Head of caudate nucleus (tissue), 42 donors: ENCODE data around the gene NINL.

Experiments used
- DNase-seq, 42 donors: peaks; one replicate each; pipeline versions ENCODE4 v3.0.0 to v3.0.0-alpha.2; 2020 to 2021; ENCODE audit warnings: mixed read lengths in 7 of 42
- intact Hi-C: fragments of 100-400 bp; cut with DNase I; formaldehyde crosslinking; loops from one replicate; pipeline ENCODE4 v1.15.0; 2022

The NINL gene

GRCh38 chr20:25543068-25543467, 42.3 kb downstream of the NINL start:
- intact Hi-C loops = loop anchor here (10.0 kb wide), 1 partner anchor 82 kb away; the partner anchor contains the start of gene NANP
- DNase-seq = peak in 1 of 42 donors; percentile 23

DNA sequence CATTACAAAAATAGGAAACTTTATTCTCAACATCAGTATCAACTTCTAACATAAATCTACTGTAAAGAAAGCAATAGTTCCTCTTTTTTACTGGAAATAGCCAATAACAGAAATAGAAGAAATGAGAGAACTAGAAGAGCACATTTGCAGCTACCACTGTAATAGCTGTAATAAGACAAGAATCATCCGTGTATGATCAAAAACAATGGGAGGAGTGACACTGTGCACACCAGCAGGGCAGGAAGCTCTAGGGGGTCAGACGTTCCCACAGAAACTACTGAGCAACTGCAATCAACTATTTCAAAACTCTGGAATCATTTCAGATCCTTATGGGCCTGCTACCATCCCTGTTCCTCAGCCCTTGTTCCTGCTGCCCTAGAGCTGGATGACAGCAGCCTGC, 43.7 kb downstream of the NINL start:
- no peak for DNase-seq
- intact Hi-C loops = loop anchor here (10.0 kb wide), 1 partner anchor 83 kb away; the partner anchor contains the start of gene NANP

GRCh38 chr20:25539742-25540672, 45.3 kb downstream of the NINL start:
- intact Hi-C loops = loop anchor here (10.0 kb wide), 1 partner anchor 85 kb away; the partner anchor contains the start of gene NANP
- peak; percentile 34 to 84 (median 61) for DNase-seq

DNA sequence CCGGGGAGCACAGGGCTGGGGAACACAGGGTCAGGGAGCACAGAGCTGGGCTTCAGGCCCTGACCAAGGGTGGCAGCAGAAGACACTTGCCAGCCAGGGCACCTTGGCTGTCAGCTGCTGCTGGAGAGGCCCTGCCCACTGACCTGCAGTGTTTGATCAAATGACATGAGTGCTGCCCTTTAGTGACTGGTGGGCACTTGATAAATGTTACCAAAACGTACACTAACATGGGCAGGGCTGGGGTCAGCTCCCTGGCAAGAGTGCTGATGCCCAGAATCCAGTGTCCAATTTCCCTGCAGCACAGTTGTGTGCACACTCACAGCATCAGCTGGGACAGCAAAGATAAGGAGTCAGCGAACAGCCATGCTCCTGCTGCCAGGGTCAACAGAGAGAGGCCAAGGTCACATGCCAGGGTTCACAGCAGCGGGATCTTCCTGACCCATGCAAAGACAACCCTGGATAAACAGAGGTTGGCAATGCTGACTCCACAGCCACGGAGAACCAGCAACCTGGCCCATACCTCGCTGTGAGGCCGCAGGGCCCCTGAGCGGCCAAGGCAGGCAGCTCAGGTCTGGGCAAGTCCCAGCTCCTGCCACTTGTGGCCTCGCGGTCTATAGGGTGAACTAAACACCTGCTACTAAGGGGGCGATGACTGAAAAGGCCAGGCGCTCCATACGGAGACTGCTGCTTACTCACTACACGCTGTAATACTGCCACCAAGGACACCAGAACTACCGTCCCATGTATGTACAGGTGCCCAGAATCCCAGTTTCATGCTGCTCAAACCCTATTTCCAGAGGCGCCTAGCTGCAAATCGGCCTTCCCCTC, 46.3 kb downstream of the NINL start:
- DNase-seq = no peak
- intact Hi-C loops = no loop called here

- intact Hi-C loops = no loop called here
- DNase-seq = no peak
Observed at GRCh38 chr20:25537890-25538289, 47.4 kb downstream of the NINL start.

- intact Hi-C loops = no loop called here
- no peak for DNase-seq
Observed at GRCh38 chr20:25535762-25536161, 49.6 kb downstream of the NINL start.

DNA sequence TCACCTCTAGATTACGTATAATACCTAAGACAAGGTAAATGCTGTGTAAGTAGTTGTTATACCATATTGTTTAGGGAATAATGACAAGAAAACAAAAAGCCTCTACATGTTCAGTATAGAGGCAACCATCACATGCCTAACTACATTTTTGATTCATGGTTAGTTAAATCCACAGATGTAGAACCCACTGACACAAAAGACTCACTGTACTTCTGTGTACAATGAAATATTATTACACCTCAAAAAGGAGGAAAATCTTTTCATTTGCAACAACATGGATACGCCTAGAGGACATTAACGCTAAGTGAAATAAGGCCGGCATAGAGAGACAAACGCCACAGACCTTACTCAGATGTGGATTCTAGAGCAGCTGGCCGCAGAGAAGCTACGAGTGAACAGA, 50.5 kb downstream of the NINL start:
- DNase-seq = no peak
- intact Hi-C loops = no loop called here

GRCh38 chr20:25533920-25534700, 51.2 kb downstream of the NINL start:
- intact Hi-C loops = no loop called here
- no peak for DNase-seq

DNA sequence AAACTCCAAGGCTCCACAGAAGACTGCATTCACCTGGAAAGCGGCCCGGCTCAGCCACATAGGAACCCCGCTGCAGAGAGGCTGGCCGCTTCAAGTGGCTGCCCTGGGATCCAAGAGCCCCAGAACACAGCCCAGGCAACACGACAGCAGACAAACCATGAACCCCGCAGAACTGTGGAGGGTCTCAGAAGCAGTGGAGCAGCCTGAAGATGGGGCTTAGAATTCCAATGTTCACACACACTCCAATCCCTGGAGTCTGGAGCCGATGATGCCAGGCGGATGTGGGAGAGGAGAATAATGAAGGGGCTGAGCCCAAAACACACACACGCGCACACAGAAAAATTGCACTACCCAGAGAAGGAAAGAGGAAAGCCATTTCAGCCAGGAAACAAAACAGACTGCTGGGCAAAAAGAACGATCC, 52.4 kb downstream of the NINL start:
- intact Hi-C loops = no loop called here
- peak in 22 of 42 donors; percentile 25 to 71 (median 41) for DNase-seq

DNA sequence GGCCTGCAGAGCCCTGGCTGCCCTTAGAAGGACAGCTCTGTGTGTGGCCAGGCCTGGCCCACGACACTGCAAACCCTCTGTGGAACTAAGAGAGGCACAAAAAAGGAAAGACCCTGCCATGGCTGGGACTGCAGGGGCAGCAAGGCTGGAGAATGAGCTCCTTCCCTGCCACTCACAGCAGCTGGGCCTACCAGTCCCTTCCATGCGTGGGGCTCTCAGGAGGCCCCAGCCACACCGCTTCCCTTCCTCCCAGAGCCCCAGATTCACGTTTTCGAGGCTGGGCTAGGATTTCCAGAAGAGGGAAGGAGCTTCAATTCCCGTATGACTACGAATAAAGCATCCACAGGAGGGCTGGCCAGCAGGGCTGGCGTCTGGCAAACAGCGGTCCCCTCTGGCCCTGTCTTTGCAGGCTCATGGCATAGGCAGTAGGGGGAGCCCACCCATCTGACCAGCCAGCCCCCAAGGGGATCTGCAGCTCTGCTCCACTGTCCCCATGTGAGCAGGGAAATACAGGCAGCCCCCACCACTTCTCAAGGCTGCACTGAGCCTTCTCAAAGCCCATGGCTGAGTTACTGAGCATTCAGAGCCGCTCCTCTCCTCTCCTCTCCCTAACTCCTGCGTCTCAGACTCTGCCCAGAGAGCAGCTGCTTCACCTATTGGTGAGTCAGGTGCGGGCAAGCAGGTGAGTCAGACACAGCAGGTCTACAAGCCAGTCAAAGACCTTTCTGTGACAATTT, 53.1 kb downstream of the NINL start:
- peak; percentile 33 to 84 (median 60) for DNase-seq
- intact Hi-C loops = no loop called here

- no peak for DNase-seq
- intact Hi-C loops = no loop called here
Observed at GRCh38 chr20:25529295-25529951, 55.9 kb downstream of the NINL start.

DNA sequence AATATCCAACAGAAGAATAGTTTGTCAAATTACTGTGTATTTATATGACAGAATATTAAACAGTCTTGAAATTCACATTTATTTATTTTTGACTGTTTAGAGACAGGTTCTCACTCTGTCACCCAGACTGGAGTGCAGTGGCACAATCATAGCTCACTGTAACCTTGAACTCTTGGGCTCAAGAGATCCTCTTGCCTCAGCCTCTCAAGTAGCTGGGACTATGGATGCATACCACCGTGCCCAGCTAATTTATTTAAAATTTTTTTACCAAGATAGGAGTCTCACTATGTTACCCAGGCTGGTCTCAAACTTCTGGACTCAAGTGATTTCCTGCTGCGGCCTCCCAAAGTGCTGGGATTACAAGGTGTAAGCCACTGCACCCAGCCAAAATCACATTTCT, 57.4 kb downstream of the NINL start:
- intact Hi-C loops = no loop called here
- DNase-seq = no peak

GRCh38 chr20:25526446-25526845, 58.9 kb downstream of the NINL start:
- DNase-seq = no peak
- intact Hi-C loops = no loop called here

DNA sequence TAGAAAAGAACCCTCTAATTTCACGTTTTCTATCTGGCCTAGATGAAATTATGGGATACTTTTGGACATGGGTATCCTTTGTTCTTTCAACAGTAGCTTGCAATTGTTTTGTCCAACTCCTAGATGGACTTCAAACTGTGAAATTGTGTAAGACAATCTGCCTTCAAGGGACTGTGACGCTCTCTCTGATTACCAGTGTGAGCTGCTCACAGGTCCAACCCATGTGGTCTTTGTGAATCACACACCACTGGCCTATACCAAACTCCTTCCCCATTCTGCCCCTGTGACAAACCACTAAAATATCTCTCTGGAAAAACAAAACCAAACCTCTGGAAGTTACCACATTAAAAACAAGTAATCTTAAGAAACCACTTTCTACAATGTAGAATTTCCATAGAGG, 59.5 kb downstream of the NINL start:
- intact Hi-C loops = no loop called here
- DNase-seq = no peak

DNA sequence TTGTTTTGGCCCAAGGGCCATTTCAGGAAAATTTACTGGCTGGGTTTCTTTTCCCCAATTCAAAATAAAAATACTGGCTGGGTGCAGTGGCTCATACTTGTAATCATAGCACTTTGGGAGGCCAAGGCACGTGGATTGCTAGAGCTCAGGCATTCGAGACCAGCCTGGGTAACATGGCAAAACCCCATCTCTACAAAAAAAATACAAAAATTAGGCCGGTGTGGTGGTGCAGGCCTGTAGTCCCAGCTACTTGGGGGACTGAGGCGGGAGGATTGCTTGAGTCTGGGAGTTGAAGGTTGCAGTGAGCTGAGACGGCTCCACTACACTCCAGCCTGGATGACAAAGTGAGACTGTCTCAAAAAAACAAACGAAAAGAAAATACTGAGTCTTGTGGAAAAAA, 60.0 kb downstream of the NINL start:
- no peak for DNase-seq
- intact Hi-C loops = no loop called here

DNA sequence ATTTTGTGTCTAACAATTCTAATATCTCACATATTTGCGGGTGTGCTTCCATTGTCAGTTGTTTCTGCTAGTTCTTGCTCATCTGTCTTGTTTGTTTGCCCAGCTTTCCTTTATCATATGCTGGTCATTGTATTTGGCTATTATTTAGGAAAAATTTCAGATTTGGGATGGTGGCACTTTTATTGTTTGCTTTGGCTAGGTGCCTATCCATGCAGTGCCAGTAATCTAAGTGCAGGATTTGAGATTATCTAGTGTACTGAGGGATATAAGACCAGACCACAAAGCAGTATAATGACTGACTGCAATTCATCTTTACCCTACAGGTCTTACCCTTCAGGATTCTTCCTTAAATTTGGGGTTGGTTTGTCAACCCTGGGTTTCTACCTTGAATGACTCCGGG, 63.9 kb downstream of the NINL start:
- intact Hi-C loops = no loop called here
- no peak for DNase-seq

DNA sequence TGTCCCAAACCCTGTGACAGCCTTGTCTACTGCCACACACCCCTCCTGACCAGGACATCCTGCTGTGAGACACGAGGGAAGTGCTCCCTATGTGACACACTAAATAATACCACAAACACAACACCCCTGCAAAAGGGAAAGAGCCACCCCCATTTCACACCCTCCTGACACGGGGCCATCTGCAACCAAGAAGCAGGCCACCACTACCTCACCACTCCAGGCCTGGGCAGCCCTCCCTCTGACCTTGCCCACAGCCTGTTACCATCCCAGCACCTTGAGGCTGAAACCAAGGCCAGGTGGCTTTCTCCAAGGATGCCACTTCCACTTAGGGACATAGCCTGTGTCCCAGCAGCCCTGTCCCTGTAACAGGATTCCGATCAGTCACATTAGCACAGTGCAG, 68.2 kb downstream of the NINL start:
- intact Hi-C loops = no loop called here
- DNase-seq = no peak

DNA sequence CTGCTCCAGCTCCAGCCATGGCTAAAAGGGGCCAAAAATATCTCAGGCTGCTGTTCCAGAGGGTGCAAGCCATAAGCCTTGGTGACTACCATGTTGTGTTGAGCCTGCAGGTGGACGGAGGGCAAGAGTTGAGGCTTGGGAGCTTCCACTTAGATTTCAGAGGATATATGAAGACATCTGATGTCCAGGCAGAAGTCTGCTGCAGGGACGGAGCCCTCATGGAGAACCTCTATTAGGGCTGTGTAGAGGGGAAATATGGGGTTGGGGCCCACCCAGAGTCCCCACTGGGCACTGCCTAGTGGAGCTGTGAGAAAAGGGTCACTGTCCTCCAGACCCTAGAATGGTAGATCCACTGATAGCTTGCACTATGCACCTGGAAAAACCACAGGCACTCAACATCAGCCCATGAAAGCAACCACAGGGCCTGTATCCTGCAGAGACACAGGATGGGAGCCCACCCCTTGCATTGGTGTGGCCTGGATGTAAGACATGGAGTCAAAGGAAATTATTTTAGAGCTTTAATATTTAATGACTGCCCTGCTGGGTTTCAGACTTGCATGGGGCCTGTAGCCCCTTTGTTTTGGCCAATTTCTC, 70.5 kb downstream of the NINL start:
- no peak for DNase-seq
- intact Hi-C loops = no loop called here
